Measurements from ENCODE around the gene HIPK3. TPM values are rescaled to one million over a fixed set of nuclear protein-coding genes. Genes with fewer than 3 reads are reported as not detected.

HIPK3 gene
- total and polyA plus RNA-seq, 10 of the 15 experiments (the other 5 are each of a cell fraction or from before 2014, with no cell fraction given): 3.4 to 26.5 (median 13.6) TPM

DNA sequence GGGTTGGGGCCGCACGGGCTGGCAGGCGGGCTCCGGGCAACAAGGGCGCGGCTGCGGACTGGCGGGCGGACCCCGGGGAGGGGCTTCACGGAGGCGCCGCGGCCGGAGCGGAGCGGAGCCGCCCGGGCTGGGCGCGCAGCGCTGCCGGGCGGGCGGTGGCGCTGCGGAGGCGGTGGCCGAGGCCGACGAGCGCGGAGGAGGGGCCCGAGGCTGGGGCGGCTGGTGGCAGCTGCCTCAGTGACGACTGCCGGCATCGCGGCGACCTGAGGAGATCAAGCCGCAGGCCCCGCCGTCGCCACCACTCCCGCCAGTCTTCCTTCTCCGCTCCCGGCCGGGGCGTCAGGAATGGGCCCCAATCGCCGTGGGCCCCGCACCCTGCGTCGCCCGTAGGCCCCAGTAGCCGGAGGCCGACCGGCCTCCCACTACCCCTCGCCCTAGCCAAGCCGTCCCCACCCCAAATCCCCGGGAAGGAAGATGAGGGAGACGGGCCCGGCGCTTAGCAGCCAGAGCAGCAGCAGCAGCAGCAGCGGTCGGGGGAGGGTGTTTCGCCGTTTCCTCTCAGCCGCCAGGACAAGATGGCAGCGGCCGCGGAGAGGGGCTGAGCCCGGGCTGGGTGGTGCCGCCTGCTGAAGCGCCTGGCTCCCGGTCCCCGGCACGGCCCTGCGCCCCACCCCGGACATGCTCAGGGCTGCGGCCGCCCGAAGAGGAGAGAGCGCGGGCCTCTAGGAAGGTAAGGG lies at the start of gene HIPK3 (continued):
- TF ChIP-seq TCF3 (IDR thresholded peaks at IDR 0.05; ENCODE audit: borderline replicate concordance, insufficient read depth, low read depth, low read length) (peak; percentile 62; the same call in 1 of the 2 replicates), JUND (IDR thresholded peaks at IDR 0.05; ENCODE audit: low read depth, low read length) (no peak), IRF4 (IDR thresholded peaks at IDR 0.05; ENCODE audit: low read depth, low read length) (0 out of 2 replicates have a peak, but pooled peaks have one; percentile 28), POLR2AphosphoS2 (IDR thresholded peaks at IDR 0.05; ENCODE audit: low read depth, low read length) (no peak), SRF (IDR thresholded peaks at IDR 0.05; ENCODE audit: low read depth in 2 of 2, low read length in 2 of 2) (no peak), NBN (IDR thresholded peaks at IDR 0.05) (peak; percentile 53), SMAD1 (IDR thresholded peaks at IDR 0.05; ENCODE audit: low read depth, partially characterized antibody) (no peak), SIN3A (IDR thresholded peaks at IDR 0.05; ENCODE audit: low read depth, low read length) (peak; percentile 20; the same call in 1 of the 2 replicates), SUZ12 (IDR thresholded peaks at IDR 0.05; ENCODE audit: unreplicated experiment) (no peak), ZBTB4 (CRISPR knock-in tag; IDR thresholded peaks at IDR 0.05) (no peak), NRF1 (conservative IDR thresholded peaks at IDR 0.05; ENCODE audit: low read depth, low read length) (no peak), ZSCAN29 (IDR thresholded peaks at IDR 0.05) (0 out of 2 replicates have a peak, but pooled peaks have one; percentile 70), SMARCA5 (IDR thresholded peaks at IDR 0.05) (peak; percentile 98), SREBF2 (IDR thresholded peaks at IDR 0.05; ENCODE audit: low read length) (no peak), TCF12 (IDR thresholded peaks at IDR 0.05; ENCODE audit: low read depth, low read length) (peak; percentile 69), CBFB (IDR thresholded peaks at IDR 0.05; ENCODE audit: low read depth) (no peak), ESRRA (IDR thresholded peaks at IDR 0.05; ENCODE audit: low read length) (no peak), REST (IDR thresholded peaks at IDR 0.05; ENCODE audit: low read depth, low read length) (no peak), POU2F2 (IDR thresholded peaks at IDR 0.05; ENCODE audit: borderline replicate concordance, low read depth, low read length) (no peak)
- TF ChIP-seq, protein P1, sequence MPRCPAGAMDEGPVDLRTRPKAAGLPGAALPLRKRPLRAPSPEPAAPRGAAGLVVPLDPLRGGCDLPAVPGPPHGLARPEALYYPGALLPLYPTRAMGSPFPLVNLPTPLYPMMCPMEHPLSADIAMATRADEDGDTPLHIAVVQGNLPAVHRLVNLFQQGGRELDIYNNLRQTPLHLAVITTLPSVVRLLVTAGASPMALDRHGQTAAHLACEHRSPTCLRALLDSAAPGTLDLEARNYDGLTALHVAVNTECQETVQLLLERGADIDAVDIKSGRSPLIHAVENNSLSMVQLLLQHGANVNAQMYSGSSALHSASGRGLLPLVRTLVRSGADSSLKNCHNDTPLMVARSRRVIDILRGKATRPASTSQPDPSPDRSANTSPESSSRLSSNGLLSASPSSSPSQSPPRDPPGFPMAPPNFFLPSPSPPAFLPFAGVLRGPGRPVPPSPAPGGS (IDR thresholded peaks at IDR 0.05; ENCODE audit: borderline replicate concordance, insufficient read depth, low read depth, low read length, poor library complexity, severe bottlenecking): no peak
- TF ChIP-seq, protein P2, sequence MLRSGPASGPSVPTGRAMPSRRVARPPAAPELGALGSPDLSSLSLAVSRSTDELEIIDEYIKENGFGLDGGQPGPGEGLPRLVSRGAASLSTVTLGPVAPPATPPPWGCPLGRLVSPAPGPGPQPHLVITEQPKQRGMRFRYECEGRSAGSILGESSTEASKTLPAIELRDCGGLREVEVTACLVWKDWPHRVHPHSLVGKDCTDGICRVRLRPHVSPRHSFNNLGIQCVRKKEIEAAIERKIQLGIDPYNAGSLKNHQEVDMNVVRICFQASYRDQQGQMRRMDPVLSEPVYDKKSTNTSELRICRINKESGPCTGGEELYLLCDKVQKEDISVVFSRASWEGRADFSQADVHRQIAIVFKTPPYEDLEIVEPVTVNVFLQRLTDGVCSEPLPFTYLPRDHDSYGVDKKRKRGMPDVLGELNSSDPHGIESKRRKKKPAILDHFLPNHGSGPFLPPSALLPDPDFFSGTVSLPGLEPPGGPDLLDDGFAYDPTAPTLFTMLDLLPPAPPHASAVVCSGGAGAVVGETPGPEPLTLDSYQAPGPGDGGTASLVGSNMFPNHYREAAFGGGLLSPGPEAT (IDR thresholded peaks at IDR 0.05; ENCODE audit: low read depth): no peak
